GM10248 (cell line): ENCODE data around the gene BPIFB2.

Experiments used
- CTCF ChIA-PET: fragments of 300-600 bp; sonication (Branson Sonifier 250); formaldehyde crosslinking; extraction: SDS; loops from one replicate; lab custom pipeline; 2021; ENCODE audit warnings: antibody characterized with exemption; lab: Yijun Ruan, JAX
- POLR2A ChIA-PET: fragments of 350-650 bp; sonication (Branson Sonifier 250); formaldehyde crosslinking; extraction: SDS; loops from one replicate; lab custom pipeline; 2020; ENCODE audit warnings: antibody characterized with exemption; lab: Yijun Ruan, JAX
- DNase-seq: peaks from one replicate; pipeline ENCODE4 v3.0.0; 2012; ENCODE audit errors: extremely low spot score
- TF ChIP-seq, protein P1 (sequence below): IDR thresholded peaks from 2 replicates; pipeline ENCODE4 v1.5.1; 2012; ENCODE audit warnings: mild to moderate bottlenecking, low read depth; ENCODE audit errors: extremely low read depth, missing control alignments, control extremely low read depth

The BPIFB2 gene

DNA sequence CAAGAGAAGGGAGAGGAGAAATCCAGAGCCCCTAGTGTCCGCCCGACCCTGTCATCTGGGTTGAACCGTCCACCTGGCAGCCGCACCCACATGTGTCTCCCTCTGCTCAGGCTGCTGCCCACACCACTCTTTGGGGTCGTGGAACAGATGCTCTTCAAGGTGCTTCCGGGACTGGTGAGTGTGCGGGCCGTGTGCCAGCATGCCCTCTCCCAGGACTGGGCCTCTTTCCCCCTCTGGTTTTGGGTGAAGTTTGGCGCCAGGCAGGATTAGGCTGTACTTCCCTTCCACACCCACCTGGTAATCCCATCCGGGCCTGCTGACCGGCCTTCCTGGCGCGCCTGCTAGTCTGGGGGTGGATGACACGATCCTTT is 54.1 kb downstream of the BPIFB2 start:
- TF ChIP-seq, protein P1, sequence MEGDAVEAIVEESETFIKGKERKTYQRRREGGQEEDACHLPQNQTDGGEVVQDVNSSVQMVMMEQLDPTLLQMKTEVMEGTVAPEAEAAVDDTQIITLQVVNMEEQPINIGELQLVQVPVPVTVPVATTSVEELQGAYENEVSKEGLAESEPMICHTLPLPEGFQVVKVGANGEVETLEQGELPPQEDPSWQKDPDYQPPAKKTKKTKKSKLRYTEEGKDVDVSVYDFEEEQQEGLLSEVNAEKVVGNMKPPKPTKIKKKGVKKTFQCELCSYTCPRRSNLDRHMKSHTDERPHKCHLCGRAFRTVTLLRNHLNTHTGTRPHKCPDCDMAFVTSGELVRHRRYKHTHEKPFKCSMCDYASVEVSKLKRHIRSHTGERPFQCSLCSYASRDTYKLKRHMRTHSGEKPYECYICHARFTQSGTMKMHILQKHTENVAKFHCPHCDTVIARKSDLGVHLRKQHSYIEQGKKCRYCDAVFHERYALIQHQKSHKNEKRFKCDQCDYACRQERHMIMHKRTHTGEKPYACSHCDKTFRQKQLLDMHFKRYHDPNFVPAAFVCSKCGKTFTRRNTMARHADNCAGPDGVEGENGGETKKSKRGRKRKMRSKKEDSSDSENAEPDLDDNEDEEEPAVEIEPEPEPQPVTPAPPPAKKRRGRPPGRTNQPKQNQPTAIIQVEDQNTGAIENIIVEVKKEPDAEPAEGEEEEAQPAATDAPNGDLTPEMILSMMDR, result no peak
- ChIA-PET CTCF (no interaction called here), POLR2A (no interaction called here)
- no peak for DNase-seq

DNA sequence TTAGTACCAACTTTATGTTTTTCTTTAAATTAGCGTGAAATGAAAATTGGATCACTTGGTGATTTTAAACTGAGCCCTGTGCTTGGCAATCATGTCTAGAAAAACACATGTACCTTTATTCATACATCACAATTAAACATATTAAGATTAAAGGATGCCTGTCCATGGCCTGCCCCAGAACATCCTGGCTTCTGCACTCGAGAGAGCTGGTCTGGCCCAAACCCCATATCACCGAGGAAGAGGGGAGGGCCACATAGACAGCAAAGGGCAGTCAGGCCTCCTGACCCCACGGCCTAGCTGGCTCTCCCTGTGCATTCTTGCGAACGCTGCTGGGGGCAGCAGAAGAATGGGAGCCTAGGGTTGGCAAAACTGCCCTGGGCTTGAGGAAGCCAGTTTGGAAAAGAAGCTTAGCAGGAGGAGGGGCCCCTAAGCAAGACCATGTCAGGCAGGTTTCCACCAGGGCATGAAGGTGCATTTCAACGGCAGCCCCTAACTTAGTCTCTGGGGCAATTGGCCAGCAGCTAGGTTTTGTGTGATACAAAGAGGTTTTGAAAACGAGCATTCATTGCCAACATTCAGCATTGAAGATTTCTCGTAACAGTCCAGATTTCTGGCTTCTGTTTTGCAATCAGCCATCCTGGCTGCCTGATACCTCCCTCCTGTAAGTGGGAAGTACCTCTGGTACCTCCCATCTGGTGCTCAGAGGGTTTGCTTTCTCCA is 54.8 kb downstream of the BPIFB2 start:
- CTCF ChIA-PET, result interaction anchor here (1.1 kb wide), 1 partner anchor 35 kb away, joined by 3 read pairs; no protein-coding TSS in a partner anchor
- POLR2A ChIA-PET, result no interaction called here
- TF ChIP-seq, protein P1, result no peak
- no peak for DNase-seq

DNA sequence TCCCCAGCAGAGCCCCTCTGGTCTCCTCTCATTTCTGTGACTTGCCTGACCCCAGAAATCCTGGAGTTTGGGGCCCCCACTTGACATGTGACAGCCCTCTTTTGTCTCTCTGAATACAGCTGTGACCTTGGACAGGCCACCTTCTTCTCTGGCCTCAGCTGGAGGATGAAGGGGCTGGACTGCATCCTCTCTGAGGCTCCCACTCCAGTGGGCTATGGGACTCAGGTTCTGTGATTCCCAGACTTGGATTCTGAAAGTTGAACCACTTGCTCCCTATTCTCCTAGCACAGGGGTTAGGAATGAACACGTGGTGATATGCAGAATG is 55.3 kb downstream of the BPIFB2 start:
- TF ChIP-seq, protein P1, result no peak
- DNase-seq, result no peak
- CTCF ChIA-PET, result interaction anchor here (1.1 kb wide), 1 partner anchor 36 kb away, joined by 3 read pairs; no protein-coding TSS in a partner anchor
- POLR2A ChIA-PET, result no interaction called here

GRCh38 chr20:33063271-33063670 is 55.8 kb downstream of the BPIFB2 start:
- TF ChIP-seq, protein P1, result no peak
- DNase-seq, result no peak
- ChIA-PET CTCF (interaction anchor here (1.1 kb wide), 1 partner anchor 36 kb away, joined by 3 read pairs; no protein-coding TSS in a partner anchor), POLR2A (no interaction called here)

GRCh38 chr20:33064572-33065287 is 57.2 kb downstream of the BPIFB2 start:
- POLR2A ChIA-PET, result no interaction called here
- TF ChIP-seq, protein P1, result no peak
- no peak for DNase-seq
- CTCF ChIA-PET, result interaction anchor here (1.0 kb wide), 1 partner anchor 275 kb away, joined by 3 read pairs; no protein-coding TSS in a partner anchor

GRCh38 chr20:33065785-33066184 is 58.3 kb downstream of the BPIFB2 start:
- no peak for DNase-seq
- TF ChIP-seq, protein P1, result no peak
- ChIA-PET CTCF (interaction anchor here (0.9 to 1.7 kb wide), 4 partner anchors 10 to 276 kb away, joined by 3 to 5 read pairs (median 3); no protein-coding TSS in a partner anchor), POLR2A (no interaction called here)
